K562 (cell line): Measurements from ENCODE around the gene DHX58. TPM values are rescaled to one million over a fixed set of nuclear protein-coding genes. Genes with fewer than 3 reads are reported as not detected.

Source experiments
- FOXJ2 ChIP-seq: fragments of 200-800 bp; sonication (Bioruptor generic); IDR thresholded peaks from 2 replicates; pipeline ENCODE4 v1.6.1; 2016; ENCODE audit warnings: missing genetic modification characterization, missing compliant biosample characterization
- JUN ChIP-seq, 2 experiments: sonication (generic) in 1 of 2; formaldehyde crosslinking in 1 of 2; IDR thresholded peaks; 2 replicates each; pipeline versions ENCODE4 v1.6.1 to v1.8.0; 2012 to 2022; ENCODE audit warnings: borderline replicate concordance in 2 of 2, mild to moderate bottlenecking in 2 of 2, improper control_type of control experiment in 1 of 2, low read depth in 1 of 2, low read length in 1 of 2, missing genetic modification reagents in 1 of 2
- TEAD4 ChIP-seq, 2 experiments: sonication (generic) in 1 of 2; formaldehyde crosslinking in 1 of 2; IDR thresholded peaks; 2 replicates each; pipeline versions ENCODE4 v1.6.1 to v1.8.0; 2012 to 2022; ENCODE audit warnings: borderline replicate concordance in 1 of 2, inconsistent platforms in 1 of 2, low read length in 1 of 2, mild to moderate bottlenecking in 1 of 2, missing genetic modification reagents in 1 of 2
- polyA plus RNA-seq, 8 experiments: library from polyadenylated mRNA; depleted of rRNA in 4 of 8; stranded (reverse) in 5 of 8; unstranded in 3 of 8; fragments of >200 nt; fragmentation: Nextera tagmentation in 2 of 8; fragmentation: Illumina TruSeq in 1 of 8; extraction: Ambion mirVana in 2 of 8; extraction: Trizol in 1 of 8; gene quantifications; 2 replicates each; pipeline versions ENCODE4 v1.2.1 to v1.2.3, GENCODE V29; 2011 to 2014; ENCODE audit warnings: inconsistent platforms in 1 of 8, missing spikeins in 1 of 8
- total RNA-seq, 7 experiments: library from RNA; depleted of rRNA in 6 of 7; stranded (reverse); fragments of >200 nt in 6 of 7; fragmentation: Illumina TruSeq in 2 of 7; extraction: Trizol in 2 of 7; gene quantifications; 2 replicates each; pipeline versions ENCODE4 v1.2.1 to v1.2.3, GENCODE V29; 2011 to 2021; ENCODE audit warnings: low replicate concordance in 1 of 7
- TF ChIP-seq, protein P1 (sequence below): sonication (generic); formaldehyde crosslinking; IDR thresholded peaks from 2 replicates; pipeline ENCODE4 v1.8.1; 2023; ENCODE audit warnings: mild to moderate bottlenecking, missing genetic modification reagents

The DHX58 gene
- total and polyA plus RNA-seq, 9 of the 15 experiments (the other 6 are each of a cell fraction or from before 2014, with no cell fraction given): 0.15 to 3.0 (median 1.4) TPM

GRCh38 chr17:42097691-42098631 is 14.6 kb downstream of the DHX58 start, which contains the start of gene ZNF385C (continued):
- TF ChIP-seq JUN (IDR thresholded peaks at IDR 0.05; ENCODE audit: borderline replicate concordance, low read depth, low read length): no peak
- TF ChIP-seq JUN (CRISPR knock-in tag; IDR thresholded peaks at IDR 0.05; ENCODE audit: borderline replicate concordance): no peak
- TF ChIP-seq, protein P1, sequence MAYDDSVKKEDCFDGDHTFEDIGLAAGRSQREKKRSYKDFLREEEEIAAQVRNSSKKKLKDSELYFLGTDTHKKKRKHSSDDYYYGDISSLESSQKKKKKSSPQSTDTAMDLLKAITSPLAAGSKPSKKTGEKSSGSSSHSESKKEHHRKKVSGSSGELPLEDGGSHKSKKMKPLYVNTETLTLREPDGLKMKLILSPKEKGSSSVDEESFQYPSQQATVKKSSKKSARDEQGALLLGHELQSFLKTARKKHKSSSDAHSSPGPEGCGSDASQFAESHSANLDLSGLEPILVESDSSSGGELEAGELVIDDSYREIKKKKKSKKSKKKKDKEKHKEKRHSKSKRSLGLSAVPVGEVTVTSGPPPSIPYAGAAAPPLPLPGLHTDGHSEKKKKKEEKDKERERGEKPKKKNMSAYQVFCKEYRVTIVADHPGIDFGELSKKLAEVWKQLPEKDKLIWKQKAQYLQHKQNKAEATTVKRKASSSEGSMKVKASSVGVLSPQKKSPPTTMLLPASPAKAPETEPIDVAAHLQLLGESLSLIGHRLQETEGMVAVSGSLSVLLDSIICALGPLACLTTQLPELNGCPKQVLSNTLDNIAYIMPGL (CRISPR knock-in tag): no peak
- no peak for TF ChIP-seq FOXJ2 (tag)
- no peak for TF ChIP-seq TEAD4 (IDR thresholded peaks at IDR 0.05; ENCODE audit: low read length)
- no peak for TF ChIP-seq TEAD4 (CRISPR knock-in tag; IDR thresholded peaks at IDR 0.05; ENCODE audit: borderline replicate concordance)
